22Rv1 (cell line): ENCODE results near the gene LMBR1L.

Source experiments
- ZFX ChIP-seq: fragments of 450-650 bp; IDR thresholded peaks from 2 replicates; pipeline ENCODE4 v1.6.1; 2017; ENCODE audit warnings: antibody characterized with exemption, borderline replicate concordance
- TF ChIP-seq, protein P1 (sequence below): fragments of 450-650 bp; IDR thresholded peaks from 2 replicates; pipeline ENCODE4 v1.5.1; 2017; ENCODE audit warnings: mild to moderate bottlenecking

DNA sequence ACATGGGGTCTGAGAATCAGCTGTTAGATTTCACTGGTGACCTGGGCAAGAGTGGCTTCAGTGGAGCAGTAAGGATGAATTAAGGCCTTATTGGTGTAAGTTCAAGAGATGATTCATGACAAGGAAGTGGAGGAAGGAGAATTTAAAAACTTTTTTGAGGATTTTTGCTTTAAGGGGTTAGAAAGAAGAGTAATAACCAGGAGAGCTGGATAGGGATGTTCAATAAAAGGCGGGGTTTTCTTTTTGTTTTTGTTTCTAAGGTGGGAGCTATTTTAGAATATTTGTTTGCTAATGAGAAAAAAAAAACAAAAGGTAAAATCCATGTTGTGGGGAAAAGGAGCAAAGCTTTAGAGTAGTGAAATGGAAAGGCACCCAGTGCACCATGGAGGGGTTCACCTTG, 35.8 kb upstream of the LMBR1L start:
- TF ChIP-seq, protein P1, sequence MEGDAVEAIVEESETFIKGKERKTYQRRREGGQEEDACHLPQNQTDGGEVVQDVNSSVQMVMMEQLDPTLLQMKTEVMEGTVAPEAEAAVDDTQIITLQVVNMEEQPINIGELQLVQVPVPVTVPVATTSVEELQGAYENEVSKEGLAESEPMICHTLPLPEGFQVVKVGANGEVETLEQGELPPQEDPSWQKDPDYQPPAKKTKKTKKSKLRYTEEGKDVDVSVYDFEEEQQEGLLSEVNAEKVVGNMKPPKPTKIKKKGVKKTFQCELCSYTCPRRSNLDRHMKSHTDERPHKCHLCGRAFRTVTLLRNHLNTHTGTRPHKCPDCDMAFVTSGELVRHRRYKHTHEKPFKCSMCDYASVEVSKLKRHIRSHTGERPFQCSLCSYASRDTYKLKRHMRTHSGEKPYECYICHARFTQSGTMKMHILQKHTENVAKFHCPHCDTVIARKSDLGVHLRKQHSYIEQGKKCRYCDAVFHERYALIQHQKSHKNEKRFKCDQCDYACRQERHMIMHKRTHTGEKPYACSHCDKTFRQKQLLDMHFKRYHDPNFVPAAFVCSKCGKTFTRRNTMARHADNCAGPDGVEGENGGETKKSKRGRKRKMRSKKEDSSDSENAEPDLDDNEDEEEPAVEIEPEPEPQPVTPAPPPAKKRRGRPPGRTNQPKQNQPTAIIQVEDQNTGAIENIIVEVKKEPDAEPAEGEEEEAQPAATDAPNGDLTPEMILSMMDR: no peak
- no peak for TF ChIP-seq ZFX
